ENCODE results near the gene IREB2. TPM values are rescaled to one million over a fixed set of nuclear protein-coding genes. Genes with fewer than 3 reads are reported as not detected.

IREB2 gene
- total RNA-seq, 4 donors from 2014 or later = 20.1 to 71.7 (median 40.7) TPM

GRCh38 chr15:78448441-78449219 lies 10.6 kb downstream of the IREB2 start:
- WGBS, 2 donors (ENCODE audit: low coverage in 1 of 2) = 67 to 73% methylated on average over 3 to 4 of the region's 4 CpGs
- intact Hi-C loops (cut with DNase I; ENCODE audit: low total_unique reads) = no loop called here
- peak overlapping the region in 3 of 4 donors; percentile 34 to 58 (median 42) for H3K27ac ChIP-seq
- TF ChIP-seq CTCF (IDR thresholded peaks at IDR 0.05) (no peak), EP300 (IDR thresholded peaks at IDR 0.05; ENCODE audit: low read depth) (no peak), POLR2A (IDR thresholded peaks at IDR 0.05) (no peak), POLR2AphosphoS5 (IDR thresholded peaks at IDR 0.05) (no peak)
- H3K36me3 ChIP-seq = peaks cover 0 to 13% (median 0%) of the 10 kb centered on the region in 4 donors
- H3K4me3 ChIP-seq = no peak overlapping the region
- H3K9me3 ChIP-seq = no peaks in the 10 kb centered on the region
- DNase-seq = no peak
- peaks cover 4 to 52% (median 21%) of the 10 kb centered on the region in 4 donors for H3K4me1 ChIP-seq
- in situ Hi-C loops (cut with MboI; ENCODE audit: low pct_ligation_motif_present in 1 of 4, low pct_unique_long_range_greater_than_20kb in 1 of 4, low sequenced_read_pairs in 3 of 4) = loop anchor here in 1 of 4 donors (25.0 kb wide), 1 partner anchor 311 kb away; the partner anchor contains the start of genes CIB2 and IDH3A
- H3K27me3 ChIP-seq = no peaks in the 10 kb centered on the region

GRCh38 chr15:78449220-78449999 lies 11.4 kb downstream of the IREB2 start:
- intact Hi-C loops (cut with DNase I; ENCODE audit: low total_unique reads) = no loop called here
- no peaks in the 10 kb centered on the region for H3K9me3 ChIP-seq
- WGBS, 2 donors (ENCODE audit: low coverage in 1 of 2) = 65 to 67% methylated on average over 8 of the region's 8 CpGs
- H3K36me3 ChIP-seq = peaks cover 0 to 13% (median 0%) of the 10 kb centered on the region in 4 donors
- TF ChIP-seq POLR2A (IDR thresholded peaks at IDR 0.05) (no peak), POLR2AphosphoS5 (IDR thresholded peaks at IDR 0.05) (no peak), EP300 (IDR thresholded peaks at IDR 0.05; ENCODE audit: low read depth) (no peak), CTCF (IDR thresholded peaks at IDR 0.05) (no peak)
- no peak overlapping the region for H3K4me3 ChIP-seq
- in situ Hi-C loops (cut with MboI; ENCODE audit: low pct_ligation_motif_present in 1 of 4, low pct_unique_long_range_greater_than_20kb in 1 of 4, low sequenced_read_pairs in 3 of 4) = loop anchor here in 1 of 4 donors (25.0 kb wide), 1 partner anchor 312 kb away; the partner anchor contains the start of genes CIB2 and IDH3A
- H3K27me3 ChIP-seq = no peaks in the 10 kb centered on the region
- DNase-seq = no peak
- peaks cover 4 to 55% (median 24%) of the 10 kb centered on the region in 4 donors for H3K4me1 ChIP-seq
- peak overlapping the region in 3 of 4 donors; percentile 21 to 58 (median 34) for H3K27ac ChIP-seq

GRCh38 chr15:78450285-78450858 lies 12.4 kb downstream of the IREB2 start:
- Histone ChIP-seq H3K4me1 (peaks cover 9 to 64% (median 29%) of the 10 kb centered on the region in 4 donors), H3K27ac (peak overlapping the region in 1 of 4 donors; percentile 0)

More at GRCh38 chr15:78450285-78450858, 12.4 kb downstream of the IREB2 start:
- DNase-seq = no peak
- TF ChIP-seq POLR2AphosphoS5 (IDR thresholded peaks at IDR 0.05) (no peak), POLR2A (IDR thresholded peaks at IDR 0.05) (no peak), EP300 (IDR thresholded peaks at IDR 0.05; ENCODE audit: low read depth) (no peak), CTCF (IDR thresholded peaks at IDR 0.05) (no peak)
- in situ Hi-C loops (cut with MboI; ENCODE audit: low pct_ligation_motif_present in 1 of 4, low pct_unique_long_range_greater_than_20kb in 1 of 4, low sequenced_read_pairs in 3 of 4) (no loop called here), intact Hi-C loops (cut with DNase I; ENCODE audit: low total_unique reads) (no loop called here)
- peaks cover 0 to 10% (median 0%) of the 10 kb centered on the region in 4 donors for H3K36me3 ChIP-seq
- 68% methylated on average over 5 of the region's 5 CpGs; no CpG with 5 or more reads in 1 of the 2 donors for WGBS, 2 donors (ENCODE audit: low coverage in 1 of 2)
- H3K9me3 ChIP-seq = no peaks in the 10 kb centered on the region
- no peaks in the 10 kb centered on the region for H3K27me3 ChIP-seq
- no peak overlapping the region for H3K4me3 ChIP-seq
